ENCODE measurements around the gene VWA5A. TPM values are rescaled to one million over a fixed set of nuclear protein-coding genes. Genes with fewer than 3 reads are reported as not detected.

VWA5A gene
- polyA plus RNA-seq, 1 of the 3 experiments (the other 2 are of a cell fraction): 7.6 TPM

- POLR2A ChIA-PET: no interaction called here
- no peak overlapping the region for H3K4me2 ChIP-seq
- H3K4me1 ChIP-seq (ENCODE audit: control insufficient read depth in 1 of 2, insufficient read depth in 2 of 2, low read depth in 1 of 2, low read length in 1 of 2): no peaks in the 10 kb centered on the region
- 1% methylated on average over 4 of the region's 4 CpGs for WGBS (ENCODE audit: low lambda C conversion rate)
- peaks cover 4% of the 10 kb centered on the region; the same call in 1 of the 2 replicates for H3K27me3 ChIP-seq (ENCODE audit: insufficient read depth)
- DNase-seq: peak; percentile 64
- no peak overlapping the region for H3K27ac ChIP-seq (ENCODE audit: low read depth in 2 of 2, low read length in 1 of 2)
- H3K9ac ChIP-seq: no peak overlapping the region
- H3K36me3 ChIP-seq (replicated peaks in 1 of 2; ENCODE audit: control insufficient read depth in 1 of 2, insufficient read depth in 2 of 2, low read length in 1 of 2): no peaks in the 10 kb centered on the region
- H3K4me3 ChIP-seq (ENCODE audit: low read depth in 2 of 2, low read length in 1 of 2): no peak overlapping the region
- no peaks in the 10 kb centered on the region for H3K79me2 ChIP-seq (ENCODE audit: insufficient read depth)
- H3K9me2 ChIP-seq: no peaks in the 10 kb centered on the region
- H4K20me1 ChIP-seq (ENCODE audit: insufficient read depth): no peaks in the 10 kb centered on the region
- no peaks in the 10 kb centered on the region for H3K9me3 ChIP-seq
- no peaks in the 10 kb centered on the region for H3F3A ChIP-seq (replicated peaks; ENCODE audit: insufficient read depth)
- TF ChIP-seq MXI1 (IDR thresholded peaks at IDR 0.05; ENCODE audit: low read depth, low read length) (no peak), SMC3 (IDR thresholded peaks at IDR 0.05; ENCODE audit: low read depth, low read length) (peak; percentile 72), POLR2AphosphoS5 (IDR thresholded peaks at IDR 0.05; ENCODE audit: low read depth, low read length) (no peak), SIN3A (IDR thresholded peaks at IDR 0.05; ENCODE audit: borderline replicate concordance, low read depth, low read length) (no peak), ELF1 (IDR thresholded peaks at IDR 0.05) (no peak), CTCF (IDR thresholded peaks at IDR 0.05) (peak; percentile 76), NFIC (IDR thresholded peaks at IDR 0.05; ENCODE audit: borderline replicate concordance) (0 out of 2 replicates have a peak, but pooled peaks have one; percentile 0), RXRA (IDR thresholded peaks at IDR 0.05; ENCODE audit: borderline replicate concordance, low read depth) (no peak), RAD21 (IDR thresholded peaks at IDR 0.05; ENCODE audit: low read length) (peak; percentile 77), ZBTB33 (IDR thresholded peaks at IDR 0.05; ENCODE audit: borderline replicate concordance, low read depth) (no peak)
- CTCF ChIA-PET: interaction anchor here (0.6 to 13.1 kb wide), 27 partner anchors 10 to 209 kb away, joined by 3 to 247 read pairs (median 4); partner anchors contain the start of genes OR10D3, OR10G8 and VWA5A
- no peak overlapping the region for H2AFZ ChIP-seq (ENCODE audit: low read depth)
These were observed 80.0 kb downstream of the VWA5A start for GRCh38 chr11:124195189-124195734.

Other genes starting within 250 kb of the VWA5A start
- gene TMEM225, start 229.8 kb upstream of the VWA5A start, polyA plus RNA-seq (2012; rRNA removed): not detected in 2 replicates
- not detected in 2 replicates for gene OR8D4, start 213.3 kb upstream of the VWA5A start, polyA plus RNA-seq (2012; rRNA removed)
- not detected in 2 replicates for gene OR4D5, start 175.8 kb upstream of the VWA5A start, polyA plus RNA-seq (2012; rRNA removed)
- not detected in 2 replicates for gene OR6T1, start 171.6 kb upstream of the VWA5A start, polyA plus RNA-seq (2012; rRNA removed)
- gene OR10S1, start 137.7 kb upstream of the VWA5A start, polyA plus RNA-seq (2012; rRNA removed): not detected in 2 replicates
- not detected in 2 replicates for gene OR10G6, start 120.3 kb upstream of the VWA5A start, polyA plus RNA-seq (2012; rRNA removed)
- gene OR10G4, start 102.5 kb upstream of the VWA5A start, polyA plus RNA-seq (2012; rRNA removed): not detected in 2 replicates
- not detected in 2 replicates for gene OR10G9, start 92.4 kb upstream of the VWA5A start, polyA plus RNA-seq (2012; rRNA removed)
- not detected in 2 replicates for gene OR10G8, start 88.7 kb upstream of the VWA5A start, polyA plus RNA-seq (2012; rRNA removed)
- not detected in 2 replicates for gene OR10G7, start 74.1 kb upstream of the VWA5A start, polyA plus RNA-seq (2012; rRNA removed)
- gene OR10D3, start 67.9 kb downstream of the VWA5A start, polyA plus RNA-seq (2012; rRNA removed): not detected in 2 replicates
- not detected in 2 replicates for gene OR8G1, start 125.6 kb downstream of the VWA5A start, polyA plus RNA-seq (2012; rRNA removed)
- not detected in 2 replicates for gene OR8G5, start 140.9 kb downstream of the VWA5A start, polyA plus RNA-seq (2012; rRNA removed)
- not detected in 2 replicates for gene OR8D1, start 198.5 kb downstream of the VWA5A start, polyA plus RNA-seq (2012; rRNA removed)
- gene OR8D2, start 204.7 kb downstream of the VWA5A start, polyA plus RNA-seq (2012; rRNA removed): not detected in 2 replicates

All from SK-N-SH (cell line).